Measurements from ENCODE around the gene C1orf146.

C1orf146 gene

DNA sequence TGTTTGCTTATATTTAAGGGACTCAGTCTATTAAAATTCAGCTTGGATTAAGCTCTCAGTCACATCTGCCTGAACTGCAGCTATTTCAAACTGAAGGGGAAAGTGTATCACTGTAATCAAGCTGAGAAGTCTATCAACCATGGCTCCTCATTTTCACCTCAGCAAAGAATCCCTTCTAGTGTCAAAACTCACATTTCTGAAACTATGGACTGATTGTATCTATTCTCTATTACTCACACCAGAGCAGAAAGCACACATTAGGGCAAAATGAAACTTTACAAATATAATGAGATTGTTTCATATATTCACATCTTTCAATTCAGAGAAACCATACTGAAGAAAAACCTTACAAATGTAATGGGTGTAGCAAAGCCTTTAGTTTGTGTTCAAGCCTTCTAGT is 14.6 kb upstream of the C1orf146 start:
- TF ChIP-seq ZNF384 (IDR thresholded peaks at IDR 0.05) = no peak
- no peak for TF ChIP-seq SP1 (IDR thresholded peaks at IDR 0.05)
- no peak for TF ChIP-seq NFRKB (IDR thresholded peaks at IDR 0.05)
- TF ChIP-seq LEF1 (IDR thresholded peaks at IDR 0.05; ENCODE audit: borderline replicate concordance) = no peak
- no peak for TF ChIP-seq ELF4 (IDR thresholded peaks at IDR 0.05)
- TF ChIP-seq CTBP1 (IDR thresholded peaks at IDR 0.05; ENCODE audit: borderline replicate concordance) = no peak
- no peak for TF ChIP-seq TARDBP (IDR thresholded peaks at IDR 0.05)
- no peak for TF ChIP-seq BHLHE40 (IDR thresholded peaks at IDR 0.05; ENCODE audit: borderline replicate concordance)
- TF ChIP-seq, protein P1, sequence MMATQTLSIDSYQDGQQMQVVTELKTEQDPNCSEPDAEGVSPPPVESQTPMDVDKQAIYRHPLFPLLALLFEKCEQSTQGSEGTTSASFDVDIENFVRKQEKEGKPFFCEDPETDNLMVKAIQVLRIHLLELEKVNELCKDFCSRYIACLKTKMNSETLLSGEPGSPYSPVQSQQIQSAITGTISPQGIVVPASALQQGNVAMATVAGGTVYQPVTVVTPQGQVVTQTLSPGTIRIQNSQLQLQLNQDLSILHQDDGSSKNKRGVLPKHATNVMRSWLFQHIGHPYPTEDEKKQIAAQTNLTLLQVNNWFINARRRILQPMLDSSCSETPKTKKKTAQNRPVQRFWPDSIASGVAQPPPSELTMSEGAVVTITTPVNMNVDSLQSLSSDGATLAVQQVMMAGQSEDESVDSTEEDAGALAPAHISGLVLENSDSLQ (IDR thresholded peaks at IDR 0.05) = no peak
- no peak for TF ChIP-seq ARNT (IDR thresholded peaks at IDR 0.05)
- TF ChIP-seq L3MBTL2 (conservative IDR thresholded peaks at IDR 0.05) = no peak
- no peak for TF ChIP-seq FOXA1 (IDR thresholded peaks at IDR 0.05)
- no peak for TF ChIP-seq HDGF (IDR thresholded peaks at IDR 0.05; ENCODE audit: borderline replicate concordance)
- TF ChIP-seq FOXM1 (IDR thresholded peaks at IDR 0.05; ENCODE audit: borderline replicate concordance) = no peak
- no peak for TF ChIP-seq FOXK2 (IDR thresholded peaks at IDR 0.05)
- no peak for TF ChIP-seq SUZ12 (IDR thresholded peaks at IDR 0.05)
- POLR2A ChIA-PET = no interaction called here
- CTCF ChIA-PET = interaction anchor here (0.6 kb wide), 1 partner anchor 13 kb away, joined by 3 read pairs; no protein-coding TSS in a partner anchor
- DNase-seq (ENCODE audit: extremely low spot score) = no peak

GRCh38 chr1:92210701-92211100 is 7.0 kb upstream of the C1orf146 start:
- CTCF ChIA-PET = no interaction called here

GRCh38 chr1:92211166-92211565 is 6.5 kb upstream of the C1orf146 start:
- no peak for TF ChIP-seq CTBP1 (IDR thresholded peaks at IDR 0.05; ENCODE audit: borderline replicate concordance)
- no peak for TF ChIP-seq FOXA1 (IDR thresholded peaks at IDR 0.05)
- TF ChIP-seq NFRKB (IDR thresholded peaks at IDR 0.05) = no peak
- no peak for TF ChIP-seq ZNF384 (IDR thresholded peaks at IDR 0.05)
- no peak for TF ChIP-seq ELF4 (IDR thresholded peaks at IDR 0.05)
- no peak for TF ChIP-seq BHLHE40 (IDR thresholded peaks at IDR 0.05; ENCODE audit: borderline replicate concordance)
- TF ChIP-seq, protein P1 (IDR thresholded peaks at IDR 0.05) = no peak
- no peak for TF ChIP-seq LEF1 (IDR thresholded peaks at IDR 0.05; ENCODE audit: borderline replicate concordance)
- TF ChIP-seq FOXK2 (IDR thresholded peaks at IDR 0.05) = no peak
- no peak for TF ChIP-seq TARDBP (IDR thresholded peaks at IDR 0.05)
- no peak for TF ChIP-seq SUZ12 (IDR thresholded peaks at IDR 0.05)
- no peak for TF ChIP-seq HDGF (IDR thresholded peaks at IDR 0.05; ENCODE audit: borderline replicate concordance)
- TF ChIP-seq L3MBTL2 (conservative IDR thresholded peaks at IDR 0.05) = no peak
- TF ChIP-seq ARNT (IDR thresholded peaks at IDR 0.05) = no peak
- TF ChIP-seq FOXM1 (IDR thresholded peaks at IDR 0.05; ENCODE audit: borderline replicate concordance) = no peak
- TF ChIP-seq SP1 (IDR thresholded peaks at IDR 0.05) = no peak
- ChIA-PET POLR2A (no interaction called here), CTCF (no interaction called here)
- DNase-seq (ENCODE audit: extremely low spot score) = no peak

More at GRCh38 chr1:92210701-92211100, 7.0 kb upstream of the C1orf146 start:
- no peak for TF ChIP-seq FOXK2 (IDR thresholded peaks at IDR 0.05)
- TF ChIP-seq ELF4 (IDR thresholded peaks at IDR 0.05) = no peak
- TF ChIP-seq, protein P1 (IDR thresholded peaks at IDR 0.05) = no peak
- no peak for TF ChIP-seq SP1 (IDR thresholded peaks at IDR 0.05)
- no peak for DNase-seq (ENCODE audit: extremely low spot score)
- POLR2A ChIA-PET = no interaction called here

DNA sequence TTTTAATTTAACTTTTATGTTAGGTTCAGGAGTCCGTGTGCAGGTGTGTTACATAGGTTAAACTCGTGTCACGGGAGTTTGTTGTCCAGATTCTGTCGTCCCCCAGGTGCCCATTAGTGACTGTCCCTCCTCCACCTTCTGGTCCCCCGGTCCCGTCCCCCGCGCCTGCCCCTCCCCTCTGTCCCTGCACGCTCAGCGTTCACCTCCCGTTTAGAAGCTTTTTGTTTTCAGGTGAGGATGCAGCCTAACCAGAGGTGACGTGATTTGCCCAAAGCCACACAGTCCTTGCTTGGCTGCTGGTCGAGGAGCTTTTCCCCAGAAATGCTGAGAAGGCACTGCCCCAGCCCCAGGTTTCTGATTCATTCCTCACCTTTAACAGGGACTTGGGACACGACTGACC is 844 bp downstream of the C1orf146 start:
- CTCF ChIA-PET = no interaction called here
- no peak for TF ChIP-seq FOXA1 (IDR thresholded peaks at IDR 0.05)
- TF ChIP-seq L3MBTL2 (conservative IDR thresholded peaks at IDR 0.05) = no peak
- no peak for DNase-seq (ENCODE audit: extremely low spot score)
- POLR2A ChIA-PET = no interaction called here

DNA sequence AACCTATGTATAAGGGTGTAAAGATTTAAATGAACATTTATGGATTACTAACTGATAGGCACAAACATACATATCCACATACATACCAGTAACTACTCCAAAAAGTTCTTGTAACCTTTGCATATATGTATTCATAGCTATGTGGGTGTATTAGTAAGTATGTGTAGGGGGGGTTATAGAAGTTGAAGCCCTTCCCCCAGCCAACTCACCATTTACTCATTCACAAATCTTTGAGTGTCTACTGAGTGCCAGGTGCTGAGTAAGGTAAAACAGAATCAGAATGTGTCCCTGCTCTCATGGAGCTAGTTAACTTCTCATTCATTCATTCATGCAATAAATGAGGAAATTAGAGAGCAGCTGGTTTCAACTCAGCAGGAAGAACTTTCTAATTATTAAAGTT is 1.3 kb downstream of the C1orf146 start:
- no peak for DNase-seq (ENCODE audit: extremely low spot score)
- ChIA-PET CTCF (no interaction called here), POLR2A (interaction anchor here (0.5 kb wide), 1 partner anchor 38 kb away, joined by 3 read pairs; no protein-coding TSS in a partner anchor)
- TF ChIP-seq ZNF384 (IDR thresholded peaks at IDR 0.05) (no peak), LEF1 (IDR thresholded peaks at IDR 0.05; ENCODE audit: borderline replicate concordance) (no peak)
- TF ChIP-seq, protein P1 (IDR thresholded peaks at IDR 0.05) = no peak

DNA sequence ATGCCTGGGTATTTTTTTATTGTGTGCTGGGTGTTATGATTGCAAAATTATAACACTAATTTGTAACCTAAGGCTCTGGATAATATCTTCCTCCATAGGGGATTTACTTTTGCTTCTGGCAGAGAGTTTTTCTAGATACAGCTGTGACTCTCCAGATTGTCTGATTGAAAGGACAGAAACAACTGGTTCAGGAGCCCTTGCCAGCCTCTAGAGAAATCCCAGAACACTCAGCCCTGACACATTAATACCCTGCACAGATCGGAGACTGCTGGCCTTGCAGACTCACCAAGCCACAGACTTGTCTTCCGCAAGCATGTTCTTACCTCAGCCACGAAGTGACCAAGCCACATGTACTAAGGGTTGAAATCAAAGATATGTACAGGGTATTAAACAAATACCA is 10.7 kb downstream of the C1orf146 start:
- DNase-seq (ENCODE audit: extremely low spot score) = no peak
- ChIA-PET POLR2A (no interaction called here), CTCF (no interaction called here)
- TF ChIP-seq FOXA1 (IDR thresholded peaks at IDR 0.05) = no peak
- TF ChIP-seq ELF4 (IDR thresholded peaks at IDR 0.05) = no peak
- TF ChIP-seq L3MBTL2 (conservative IDR thresholded peaks at IDR 0.05) = no peak
- TF ChIP-seq HDGF (IDR thresholded peaks at IDR 0.05; ENCODE audit: borderline replicate concordance) = no peak
- TF ChIP-seq, protein P1 (IDR thresholded peaks at IDR 0.05) = no peak

All from HEK293T (cell line).